GM18520 (cell line): Measurements from ENCODE around the gene CARD14.

Experiments
- ATAC-seq: cut with Tn5 transposase; IDR thresholded peaks from one replicate; pipeline ENCODE4 v1.9.1; 2021; ENCODE audit not compliant: unreplicated experiment

The CARD14 gene

DNA sequence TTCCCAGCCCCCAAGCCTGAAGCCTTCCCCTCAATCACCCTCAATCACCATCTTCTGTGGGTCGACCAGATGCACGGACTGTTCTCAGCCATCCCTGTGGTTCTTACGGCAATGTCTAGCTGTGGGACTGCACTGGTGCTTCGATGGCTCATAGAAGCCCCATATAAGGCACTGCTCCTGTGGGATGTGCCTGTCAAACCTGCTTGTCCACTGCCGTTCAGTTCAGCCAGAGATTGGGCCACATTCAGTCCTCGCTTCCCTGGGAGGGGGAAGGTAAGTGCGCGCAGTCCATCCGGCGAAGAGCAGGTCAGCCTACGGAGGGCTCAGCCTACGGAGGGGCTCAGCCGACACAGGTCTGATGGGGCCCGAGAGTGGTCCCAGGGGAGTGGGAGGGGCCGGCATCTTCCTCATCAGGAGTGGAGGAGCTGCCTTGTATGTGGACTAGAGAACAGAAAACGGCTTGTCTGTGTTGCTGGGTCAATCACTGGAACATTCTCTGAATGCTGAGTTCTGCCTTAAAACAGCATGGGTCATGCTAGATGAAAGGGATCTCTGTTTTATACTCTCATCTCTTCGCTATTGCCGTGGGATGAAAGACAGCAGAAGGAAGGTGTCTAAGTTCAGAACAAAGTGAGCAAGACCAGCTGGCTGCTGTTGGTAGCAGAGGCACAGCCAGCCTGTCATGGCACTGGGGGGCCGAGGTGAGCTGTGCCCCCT is at the start of gene CARD14:
Gene CARD14, plus strand, starts transcription at position 247 of the 717 bp plus-strand sequence. CDS start 11,409 bp downstream, outside the sequence.
- ATAC-seq = no peak

DNA sequence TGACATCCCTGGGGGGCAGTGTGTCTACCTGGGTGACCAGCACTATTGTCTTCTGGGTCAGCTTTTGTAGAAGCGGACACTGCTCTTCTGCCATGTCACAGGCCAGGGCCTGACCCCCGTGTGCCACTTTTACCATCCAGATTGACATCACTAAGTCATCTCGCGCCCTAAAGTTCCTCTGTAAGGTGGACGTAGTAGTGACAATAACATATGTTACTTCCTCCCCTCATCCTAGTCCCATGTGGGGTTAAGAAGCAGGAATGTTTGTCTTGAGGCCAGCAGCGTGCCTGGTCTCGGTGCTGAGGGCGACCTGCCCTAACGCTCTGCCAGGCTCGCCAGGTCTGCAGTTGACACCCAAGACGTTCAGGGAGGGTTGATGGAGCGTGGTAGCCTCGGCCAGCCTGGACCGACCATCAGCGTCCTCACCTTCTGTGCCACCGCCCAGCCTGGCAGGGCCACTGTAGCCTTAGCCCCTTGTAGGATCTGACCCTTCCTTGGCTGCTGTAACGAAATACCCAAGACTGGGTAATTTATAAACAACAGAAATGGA is 47.7 kb upstream of the CARD14 start:
- ATAC-seq = no peak

DNA sequence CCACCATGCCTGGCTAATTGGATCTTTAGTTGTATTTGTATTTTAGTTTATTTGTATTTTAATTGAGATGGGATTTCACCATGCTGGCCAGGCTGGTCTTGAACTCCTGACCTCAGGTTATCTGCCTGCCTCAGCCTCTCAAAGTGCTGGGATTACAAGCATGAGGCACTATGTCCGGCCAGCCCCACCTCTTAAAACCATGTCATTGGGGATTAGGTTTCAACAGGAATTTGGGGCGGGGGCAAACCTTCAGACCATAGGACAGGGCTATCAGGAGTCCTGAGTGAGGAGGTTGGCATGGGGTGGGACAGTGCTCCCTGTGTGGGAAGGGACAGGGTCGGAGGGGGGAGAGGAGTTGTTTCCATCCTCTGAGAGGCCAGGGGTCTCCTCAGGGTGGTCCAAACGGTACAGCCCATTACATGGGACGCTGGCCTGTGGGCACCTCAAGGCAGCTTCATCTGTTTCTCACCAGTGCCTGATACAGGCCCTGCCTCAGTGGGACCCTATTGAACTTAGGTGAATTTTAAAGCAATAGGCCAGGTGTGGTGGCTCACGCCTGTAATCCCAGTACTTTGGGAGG is 46.8 kb upstream of the CARD14 start:
- ATAC-seq = no peak

DNA sequence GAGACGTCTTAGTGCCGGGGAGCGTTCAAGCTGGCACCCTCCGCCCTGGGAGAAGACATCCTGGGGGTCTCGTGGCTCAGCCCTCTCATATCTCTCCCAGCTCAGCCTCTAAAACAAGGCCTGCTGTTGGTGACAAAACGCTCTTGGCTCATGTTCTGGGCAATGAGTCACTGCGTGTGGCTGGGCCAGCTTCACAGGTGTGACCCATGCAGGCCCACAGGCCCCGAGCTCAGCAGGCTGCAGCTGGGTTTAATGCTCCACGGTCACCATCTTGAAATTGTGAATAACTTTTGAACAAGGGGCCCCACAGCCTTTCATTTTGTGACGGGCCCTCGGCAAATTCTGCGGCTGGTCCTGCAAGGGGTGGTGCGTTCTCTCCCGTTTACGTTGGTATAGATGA is 46.0 kb upstream of the CARD14 start:
- no peak for ATAC-seq

DNA sequence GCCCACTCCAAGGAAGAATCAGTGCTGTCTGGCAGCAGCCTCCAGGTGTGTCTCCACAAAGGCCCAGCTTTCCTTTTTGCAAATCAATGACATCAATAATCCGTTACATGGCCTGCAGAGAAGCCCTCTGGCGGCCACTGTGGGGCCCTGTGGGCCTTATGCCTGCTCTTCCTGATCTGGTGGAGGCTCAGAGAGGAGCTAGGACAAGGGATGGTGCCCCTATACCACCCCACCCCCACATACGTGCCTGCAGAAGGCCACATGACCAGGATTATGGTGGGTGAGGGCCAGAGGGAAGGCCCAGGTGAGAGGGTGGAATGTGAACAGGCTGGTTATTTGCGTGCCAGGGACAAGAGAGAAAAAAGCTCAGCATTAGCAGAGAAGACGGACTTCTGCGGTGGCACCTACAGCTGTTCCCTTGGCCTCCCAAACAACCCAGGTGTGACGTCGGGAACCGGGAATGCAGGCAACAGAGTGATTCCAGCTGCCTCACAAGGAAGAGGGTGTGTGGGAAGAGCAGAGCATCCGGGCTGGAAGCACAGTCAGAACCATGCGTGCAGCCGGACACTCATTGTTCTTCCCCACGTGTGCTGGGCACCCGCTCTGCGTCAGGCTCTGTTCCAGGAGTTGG is 45.4 kb upstream of the CARD14 start:
- no peak for ATAC-seq

DNA sequence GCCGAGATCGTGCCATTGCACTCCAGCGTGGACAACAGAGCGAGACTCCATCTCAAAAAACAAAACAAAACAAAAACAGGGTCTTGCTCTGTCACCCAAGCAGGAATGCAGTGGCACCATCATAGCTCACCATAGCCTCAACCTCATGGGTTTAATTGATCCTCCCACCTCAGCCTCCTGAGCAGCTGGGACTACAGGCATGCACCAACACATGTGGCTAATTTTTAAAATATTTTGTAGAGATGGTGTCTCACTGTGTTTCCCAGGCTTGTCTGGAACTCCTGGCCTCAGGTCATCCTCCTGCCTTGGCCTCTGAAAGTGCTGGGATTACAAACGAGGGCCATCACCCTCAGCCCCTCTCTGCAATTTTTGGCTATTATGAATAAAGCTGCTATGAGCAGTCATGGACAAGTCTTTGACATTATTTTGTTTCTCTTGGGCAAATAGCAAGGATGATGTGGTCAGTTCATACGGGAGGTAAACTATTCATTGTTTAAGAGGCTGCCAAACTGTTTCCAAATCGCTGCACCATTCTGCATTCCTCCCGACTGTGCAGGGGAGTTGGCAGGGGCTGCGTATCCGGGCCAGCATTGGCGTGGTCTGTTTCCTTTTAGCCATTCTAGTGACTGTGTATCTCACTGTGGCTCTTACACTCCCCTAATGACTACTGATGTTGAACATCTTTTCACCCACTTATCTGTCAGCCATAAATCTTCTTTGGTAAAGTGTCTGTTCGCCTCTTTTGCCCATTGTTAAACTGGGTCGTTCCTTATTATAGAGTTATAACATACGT is 44.0 kb upstream of the CARD14 start:
- no peak for ATAC-seq

DNA sequence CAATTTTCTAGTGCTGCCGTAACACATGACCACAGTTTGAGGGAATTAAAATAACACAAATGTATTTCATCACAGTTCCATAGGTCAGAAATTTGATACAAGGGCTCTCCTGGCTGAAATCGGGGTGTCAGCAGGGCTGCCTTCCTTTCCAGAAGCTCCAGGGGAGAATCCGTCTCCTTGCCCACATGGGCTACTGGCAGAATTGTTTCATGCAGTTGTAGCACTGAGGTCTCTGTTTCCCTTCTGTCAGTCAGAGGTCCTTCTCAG is 43.4 kb upstream of the CARD14 start:
- ATAC-seq = no peak

DNA sequence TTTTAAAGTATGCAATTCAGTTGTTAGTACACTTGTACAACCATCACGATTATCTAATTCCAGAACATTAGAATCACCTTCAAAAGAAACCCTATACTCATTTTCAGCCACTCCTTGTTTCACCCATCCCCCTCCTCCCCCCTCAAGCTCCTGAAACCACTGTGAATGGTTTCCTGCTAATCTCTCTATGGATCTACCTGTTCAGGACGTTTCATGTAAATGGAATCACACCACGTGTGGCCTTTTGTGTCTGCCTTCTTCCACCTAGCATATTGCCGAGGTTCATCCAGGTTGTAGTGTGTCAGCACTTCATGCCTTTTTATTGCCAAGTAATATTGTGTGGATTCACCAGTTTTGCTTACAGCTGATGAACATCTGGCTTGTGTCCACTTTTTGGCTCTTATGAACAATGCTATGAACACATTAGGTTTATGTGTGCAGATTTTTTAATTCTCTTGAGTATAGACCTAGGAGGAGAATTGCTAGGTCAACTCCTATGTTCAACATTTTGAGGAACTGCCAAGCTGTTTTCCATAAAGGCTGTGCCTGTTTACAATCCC is 40.7 kb upstream of the CARD14 start:
- ATAC-seq = no peak

DNA sequence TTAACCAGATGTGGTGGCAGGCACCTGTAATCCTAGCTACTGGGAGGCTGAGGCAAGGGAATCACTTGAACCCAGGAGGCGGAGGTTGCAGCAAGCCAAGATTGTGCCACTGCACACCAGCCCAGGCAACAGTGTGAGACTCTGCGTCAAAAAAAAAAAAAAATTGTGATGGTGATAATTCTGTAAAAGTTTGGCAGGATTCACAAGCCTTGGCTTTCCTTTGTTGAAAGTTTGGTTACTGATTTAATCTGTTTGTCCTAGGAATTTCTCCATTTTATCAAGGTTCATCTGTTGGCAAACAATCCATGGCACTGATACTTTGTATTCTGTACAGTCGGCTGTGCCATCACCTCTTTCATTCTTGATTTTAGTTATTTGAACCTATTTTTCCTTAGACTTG is 38.8 kb upstream of the CARD14 start:
- no peak for ATAC-seq

DNA sequence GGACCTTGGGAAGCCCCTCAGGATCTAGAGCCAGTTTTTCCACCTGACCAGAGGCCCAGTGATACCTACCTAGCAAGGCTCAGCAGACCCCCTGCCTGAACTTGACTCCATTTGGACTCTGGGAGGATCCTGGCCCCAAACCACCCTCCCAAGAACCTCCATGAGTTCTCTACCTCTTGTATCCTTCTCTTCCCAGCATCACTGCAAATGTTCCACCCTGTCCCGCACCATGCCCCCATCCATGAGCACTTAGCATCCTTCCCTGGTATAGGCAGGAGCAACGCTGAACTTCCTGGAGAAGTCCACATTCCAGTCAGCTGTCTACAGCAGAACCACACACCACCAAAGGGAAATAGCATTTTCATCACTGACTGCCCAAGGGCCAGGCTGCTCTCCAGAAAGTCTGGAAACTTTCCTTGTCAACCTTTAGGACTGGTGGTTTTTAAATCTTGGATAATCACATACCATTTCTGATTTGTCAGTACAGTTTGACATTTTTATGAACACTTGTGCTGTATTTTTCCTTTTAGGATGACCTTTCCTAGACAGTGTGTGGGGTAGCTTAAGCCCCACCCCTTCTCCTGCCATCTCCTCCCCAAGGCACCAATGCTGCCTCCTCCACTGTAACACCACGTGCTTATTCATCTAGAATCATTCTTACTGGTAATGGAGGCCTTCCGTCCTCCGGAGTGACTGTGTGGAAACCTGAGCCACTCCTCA is 36.8 kb upstream of the CARD14 start:
- ATAC-seq = no peak

DNA sequence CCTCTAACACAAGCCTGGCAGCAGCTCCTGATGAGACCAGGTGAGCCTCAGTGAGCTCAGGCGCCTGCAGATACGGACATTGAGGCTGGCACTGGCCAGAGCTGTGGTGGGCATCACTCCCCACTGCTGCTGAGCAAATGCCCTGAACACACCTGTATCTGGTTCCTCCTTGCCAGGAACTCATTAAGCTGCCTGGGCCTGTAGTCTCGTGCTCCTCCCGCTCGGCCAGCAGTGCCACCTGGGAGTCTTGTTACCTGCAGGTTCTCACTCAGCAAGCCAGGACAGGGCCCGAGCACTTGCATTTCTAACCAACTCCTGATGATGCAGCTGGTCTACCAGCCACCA is 36.2 kb upstream of the CARD14 start:
- ATAC-seq = no peak

DNA sequence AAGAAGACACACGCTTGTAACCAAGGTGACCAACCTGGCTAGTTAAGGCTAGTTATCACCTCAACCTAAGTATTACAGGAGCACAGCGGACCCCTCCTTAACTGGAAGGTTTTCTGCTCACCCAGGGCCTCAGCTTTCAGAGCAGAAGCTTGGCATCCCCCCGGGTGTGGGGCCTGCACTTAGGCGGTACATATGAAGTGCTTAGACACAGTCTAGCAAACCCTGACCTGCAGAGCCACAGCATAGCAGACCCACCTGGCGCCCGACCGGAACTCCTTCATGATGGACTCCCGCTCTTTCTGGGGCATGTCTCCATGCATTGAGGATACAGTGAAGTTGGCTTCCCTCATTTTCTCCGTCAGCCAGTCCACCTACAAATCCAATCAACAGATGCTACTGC is 32.7 kb upstream of the CARD14 start:
- ATAC-seq = no peak

DNA sequence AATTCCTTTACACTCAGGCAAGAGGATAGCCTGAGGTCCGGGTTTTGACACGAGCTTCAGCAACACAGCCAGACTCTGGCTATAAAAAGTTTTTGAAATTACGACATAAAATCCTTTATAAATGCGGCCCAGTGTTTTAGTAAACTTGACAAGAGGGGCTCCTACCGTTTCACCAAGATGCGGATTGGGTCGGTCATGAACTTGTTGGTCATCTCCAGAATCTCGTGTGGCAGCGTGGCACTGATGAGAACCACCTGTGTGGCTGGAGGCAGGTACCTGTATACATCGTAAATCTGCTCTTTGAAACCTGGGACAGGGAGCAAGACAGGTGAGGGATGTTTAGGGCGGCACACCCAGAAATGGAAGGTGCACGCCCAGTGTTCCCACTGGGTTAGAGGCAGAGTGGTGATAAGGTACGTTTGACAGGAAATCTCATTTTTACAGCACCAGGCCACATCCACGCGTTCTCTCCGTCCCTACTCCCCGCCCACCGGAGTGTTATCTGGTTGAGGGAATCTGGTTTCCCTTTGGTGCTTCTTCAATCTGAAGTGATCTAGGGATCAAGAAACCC is 30.9 kb upstream of the CARD14 start:
- no peak for ATAC-seq

DNA sequence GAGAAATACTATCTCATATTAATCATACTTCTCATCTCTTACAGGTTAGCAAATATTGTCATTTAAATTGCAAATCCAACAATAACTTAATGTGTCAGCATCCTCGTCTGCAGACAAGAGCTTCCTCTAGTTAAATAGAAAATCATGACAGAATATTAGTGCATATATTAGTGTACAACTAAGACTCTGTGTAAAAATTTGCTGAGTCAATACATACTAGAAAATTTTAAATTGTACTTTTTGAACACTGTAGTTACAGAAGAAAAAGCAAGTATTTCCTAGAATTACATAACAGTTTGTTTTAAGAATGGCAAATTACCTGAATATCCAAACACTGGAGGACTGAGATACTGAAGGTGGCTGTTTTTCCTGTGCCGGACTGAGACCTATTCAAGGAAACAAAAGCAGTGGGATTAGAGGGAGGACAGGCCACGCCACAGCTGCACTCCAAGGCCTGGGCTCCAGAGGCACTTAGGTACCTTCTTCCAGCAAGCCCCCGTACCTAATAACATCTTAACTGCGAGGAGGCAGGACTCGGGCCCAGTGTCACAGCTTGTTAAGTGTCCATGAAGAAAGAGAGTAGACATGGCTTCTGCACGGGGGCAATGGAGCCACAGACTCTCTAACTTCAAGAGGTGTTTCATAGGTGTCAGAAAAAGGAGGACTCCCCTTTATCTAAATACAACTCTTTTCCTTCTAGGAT is 28.2 kb upstream of the CARD14 start:
- no peak for ATAC-seq

DNA sequence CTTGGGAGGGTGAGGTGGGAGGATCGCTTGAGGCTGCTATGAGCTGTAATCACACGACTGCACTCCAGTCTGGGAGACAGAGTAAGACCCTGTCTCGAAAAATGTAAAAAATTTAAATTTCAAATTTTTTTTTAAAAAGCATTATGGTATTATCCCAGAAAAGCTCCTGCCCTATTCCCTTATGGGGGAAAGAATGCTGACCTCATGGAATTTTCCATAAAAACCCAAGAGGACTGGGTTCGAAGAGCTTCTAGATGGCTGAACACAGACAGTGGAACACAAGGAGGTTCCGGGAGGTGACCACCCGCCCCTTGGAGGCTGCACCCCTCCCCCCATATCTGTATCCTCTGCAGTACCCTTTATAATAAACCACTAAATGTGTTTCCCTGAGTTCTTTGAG is 26.9 kb upstream of the CARD14 start:
- no peak for ATAC-seq

DNA sequence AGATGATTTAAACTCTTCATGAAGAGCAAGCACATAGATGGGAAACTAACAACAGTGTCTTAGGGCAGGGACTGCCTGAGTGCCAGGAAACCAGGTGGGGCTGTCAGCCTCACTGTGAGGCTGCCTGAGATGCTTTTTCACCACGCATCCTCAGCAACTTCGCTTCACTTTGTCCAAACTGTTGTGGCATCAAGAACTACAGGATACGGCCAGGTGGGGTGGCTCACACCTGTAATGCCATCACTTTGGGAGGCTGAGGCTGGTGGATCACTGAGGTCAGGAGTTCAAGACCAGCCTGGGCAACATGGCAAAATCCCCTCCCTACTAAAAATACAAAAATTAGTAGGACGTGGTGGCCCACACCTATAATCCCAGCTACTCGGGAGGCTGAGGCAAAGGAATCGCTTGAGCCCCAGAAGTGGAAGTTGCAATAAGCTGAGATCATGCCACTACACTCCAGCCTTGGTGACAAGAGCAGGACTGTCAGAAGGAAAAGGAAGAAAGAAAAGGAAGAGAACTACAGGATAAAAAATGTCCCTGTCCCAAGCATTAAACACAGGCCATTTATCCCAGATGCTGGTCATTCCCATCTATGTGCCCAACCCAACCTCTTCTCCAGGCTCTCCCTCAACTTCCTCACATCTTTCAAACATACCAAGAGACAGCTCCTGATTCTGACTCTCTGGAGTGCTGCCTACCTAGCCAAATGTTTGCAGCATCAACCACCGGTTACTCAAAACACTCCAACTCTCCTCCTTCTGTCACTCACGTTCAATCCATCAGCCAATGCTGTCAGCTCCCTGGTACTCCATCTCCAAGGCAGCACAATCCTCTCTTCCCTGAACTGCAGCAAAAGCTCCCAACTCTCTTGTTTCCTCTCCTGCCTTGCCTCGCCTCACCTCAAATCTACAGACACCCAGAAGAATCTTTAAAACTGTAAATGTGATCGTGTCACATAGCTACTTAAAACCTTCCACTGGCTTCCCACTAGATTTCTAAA is 24.5 kb upstream of the CARD14 start:
- no peak for ATAC-seq

DNA sequence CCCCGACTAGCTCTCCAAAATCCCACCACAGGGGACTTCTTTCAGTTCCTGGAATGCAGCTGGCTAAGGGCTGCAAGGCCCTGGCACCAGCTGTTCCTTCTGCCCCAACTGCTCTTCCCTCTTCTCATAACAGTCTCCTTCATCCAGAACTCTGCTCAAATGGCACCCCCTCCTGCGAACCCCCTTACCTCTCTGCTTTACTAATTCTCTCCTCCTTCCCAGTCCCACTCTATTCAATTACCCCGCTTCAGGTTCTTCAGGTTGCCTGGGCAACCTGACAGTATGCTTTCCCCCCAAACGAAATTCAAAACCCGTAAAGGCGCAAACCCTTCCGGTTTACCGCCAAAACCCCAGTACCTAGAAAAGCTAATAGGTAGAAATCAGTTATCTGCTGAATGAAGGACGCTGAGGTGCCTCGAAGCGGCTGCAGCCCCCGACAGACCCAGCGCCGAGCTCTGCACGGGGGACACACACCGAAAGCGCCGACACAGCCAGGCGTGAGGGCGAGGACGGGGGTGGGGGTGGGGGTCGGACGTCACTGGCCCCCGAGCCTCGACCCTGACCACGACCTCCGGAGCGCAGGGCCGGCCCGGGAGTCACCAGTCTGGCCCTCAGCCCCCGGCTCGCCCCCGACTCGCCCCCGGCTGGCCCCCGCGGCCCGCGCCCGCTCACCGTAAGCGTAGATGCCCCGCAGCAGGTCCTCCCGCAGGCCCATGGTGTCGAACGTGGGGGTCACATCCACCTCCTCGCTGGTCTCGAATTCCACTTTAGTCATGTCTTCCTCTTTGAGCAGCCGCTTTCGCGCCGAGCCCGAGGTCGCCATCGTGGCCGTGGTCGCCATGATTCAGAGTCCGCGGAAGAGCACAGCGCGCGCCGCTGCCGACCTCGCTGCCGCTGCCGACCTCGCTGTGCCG is 23.5 kb upstream of the CARD14 start:
- ATAC-seq = peak; percentile 8
